Neural cell (in vitro differentiated cells): Measurements from ENCODE around the gene SLC25A24. TPM values are rescaled to one million over a fixed set of nuclear protein-coding genes. Genes with fewer than 3 reads are reported as not detected.

Source experiments
- H2AFZ ChIP-seq: fragments of 200-600, 300-800 bp; sonication (generic), shearing (Covaris generic); 2 replicates; pipeline ENCODE4 v1.6.0; 2014; ENCODE audit warnings: low read depth, mild to moderate bottlenecking, antibody characterized with exemption, low read length, moderate library complexity
- H3F3A ChIP-seq: fragments of 200-600 bp; shearing (Covaris generic); 2 replicates; pipeline ENCODE4 v1.6.1; 2016; ENCODE audit warnings: mild to moderate bottlenecking, moderate library complexity, mixed read lengths, antibody characterized with exemption, low read length; ENCODE audit not compliant: insufficient read depth, poor library complexity, severe bottlenecking
- H3K27ac ChIP-seq: fragments of 200-600, 300-800 bp; sonication (generic), shearing (Covaris generic); 2 replicates; pipeline ENCODE4 v1.5.1; 2014; ENCODE audit warnings: mild to moderate bottlenecking, low read length, moderate library complexity
- H3K27me3 ChIP-seq: fragments of 300-800, 200-600 bp; sonication (generic), shearing (Covaris generic); 2 replicates; pipeline ENCODE4 v1.6.0; 2014; ENCODE audit warnings: mild to moderate bottlenecking, low read depth, low read length, moderate library complexity; ENCODE audit not compliant: insufficient read depth
- H3K36me3 ChIP-seq: fragments of 300-800, 200-600 bp; sonication (generic), shearing (Covaris generic); 2 replicates; pipeline ENCODE4 v1.5.1; 2014; ENCODE audit warnings: mild to moderate bottlenecking, antibody characterized with exemption, low read length, moderate library complexity; ENCODE audit not compliant: insufficient read depth
- H3K4me2 ChIP-seq: fragments of 300-800, 200-600 bp; sonication (generic), shearing (Covaris generic); 2 replicates; pipeline ENCODE4 v1.6.0; 2014; ENCODE audit warnings: mild to moderate bottlenecking, low read length
- H3K4me3 ChIP-seq: fragments of 300-800, 200-600 bp; sonication (generic), shearing (Covaris generic); 2 replicates; pipeline ENCODE4 v1.5.1; 2014; ENCODE audit warnings: mild to moderate bottlenecking, low read length, moderate library complexity
- H3K79me2 ChIP-seq: fragments of 200-600 bp; shearing (Covaris generic); replicated peaks from 2 replicates; pipeline ENCODE4 v1.6.0; 2014; ENCODE audit warnings: mild to moderate bottlenecking, low read length, moderate library complexity; ENCODE audit not compliant: insufficient read depth
- H3K9ac ChIP-seq: fragments of 300-800, 200-600 bp; sonication (generic), shearing (Covaris generic); 2 replicates; pipeline ENCODE4 v1.6.1; 2016; ENCODE audit warnings: mild to moderate bottlenecking, low read length, mixed read lengths
- H3K9me2 ChIP-seq: fragments of 200-600 bp; shearing (Covaris generic); 2 replicates; pipeline ENCODE4 v1.6.1; 2016; ENCODE audit warnings: mild to moderate bottlenecking, low read length, mixed read lengths; ENCODE audit not compliant: insufficient read depth
- H3K9me3 ChIP-seq: fragments of 200-600, 300-800 bp; sonication (generic), shearing (Covaris generic); 2 replicates; pipeline ENCODE4 v1.6.1; 2016; ENCODE audit warnings: mild to moderate bottlenecking, mixed run types, low read length, moderate library complexity, mixed read lengths
- H4K20me1 ChIP-seq: fragments of 200-600 bp; shearing (Covaris generic); 2 replicates; pipeline ENCODE4 v1.6.1; 2016; ENCODE audit warnings: mild to moderate bottlenecking, mixed run types; ENCODE audit not compliant: insufficient read depth
- CTCF ChIP-seq: fragments of 450-650 bp; IDR thresholded peaks from 2 replicates; pipeline ENCODE4 v1.5.1; 2014; ENCODE audit warnings: antibody characterized with exemption, mild to moderate bottlenecking, moderate library complexity; ENCODE audit not compliant: poor library complexity, severe bottlenecking
- EZH2 ChIP-seq: fragments of 200-600, 300-800 bp; shearing (Covaris generic), sonication (generic); IDR thresholded peaks from 2 replicates; pipeline ENCODE4 v1.6.1; 2014; ENCODE audit warnings: antibody characterized with exemption, low read length, borderline replicate concordance, mild to moderate bottlenecking; ENCODE audit not compliant: insufficient read depth, poor library complexity, severe bottlenecking
- MXI1 ChIP-seq: fragments of 450-650 bp; conservative IDR thresholded peaks from 2 replicates; pipeline ENCODE4 v1.6.1; 2014; ENCODE audit warnings: antibody characterized with exemption, mild to moderate bottlenecking; ENCODE audit not compliant: poor library complexity, severe bottlenecking
- POLR2AphosphoS5 ChIP-seq: IDR thresholded peaks from 2 replicates; pipeline ENCODE4 v1.6.1; 2012
- RAD21 ChIP-seq: fragments of 450-650 bp; conservative IDR thresholded peaks from 2 replicates; pipeline ENCODE4 v1.6.1; 2014; ENCODE audit warnings: antibody characterized with exemption, mild to moderate bottlenecking, moderate library complexity
- REST ChIP-seq: IDR thresholded peaks from 2 replicates; pipeline ENCODE4 v1.6.1; 2012; ENCODE audit warnings: borderline replicate concordance
- SMC3 ChIP-seq: fragments of 450-650 bp; conservative IDR thresholded peaks from 2 replicates; pipeline ENCODE4 v1.6.1; 2014; ENCODE audit warnings: antibody characterized with exemption, mild to moderate bottlenecking, moderate library complexity; ENCODE audit not compliant: poor library complexity
- TAF1 ChIP-seq: IDR thresholded peaks from 2 replicates; pipeline ENCODE4 v1.6.1; 2012; ENCODE audit warnings: low read depth
- polyA plus RNA-seq: library from polyadenylated mRNA; depleted of rRNA; stranded (reverse); fragments of >200 nt; gene quantifications from 2 replicates; pipeline ENCODE4 v1.2.3, GENCODE V29; 2014

Gene SLC25A24
- polyA plus RNA-seq, 1 donor from 2014 or later = 25.5 TPM

- Histone ChIP-seq H3K36me3 (no peaks in the 10 kb centered on the region), H3K27ac (no peak overlapping the region), H3K4me2 (no peak overlapping the region)
Observed at GRCh38 chr1:108100148-108100547, 100.0 kb downstream of the SLC25A24 start.

GRCh38 chr1:108097018-108097417 is 103.1 kb downstream of the SLC25A24 start:
- no peaks in the 10 kb centered on the region for H3K9me2 ChIP-seq

More at GRCh38 chr1:108100148-108100547, 100.0 kb downstream of the SLC25A24 start:
- Histone ChIP-seq H3K9ac (no peak overlapping the region), H3K9me3 (no peaks in the 10 kb centered on the region), H3K27me3 (no peaks in the 10 kb centered on the region), H3K79me2 (no peaks in the 10 kb centered on the region), H3K9me2 (no peaks in the 10 kb centered on the region), H3K4me3 (no peak overlapping the region), H3F3A (no peaks in the 10 kb centered on the region), H4K20me1 (no peaks in the 10 kb centered on the region), H2AFZ (no peak overlapping the region)
- no peak for TF ChIP-seq RAD21
- TF ChIP-seq EZH2 = no peak
- no peak for TF ChIP-seq TAF1
- no peak for TF ChIP-seq POLR2AphosphoS5
- TF ChIP-seq SMC3 = no peak
- no peak for TF ChIP-seq CTCF

More at GRCh38 chr1:108097018-108097417, 103.1 kb downstream of the SLC25A24 start:
- Histone ChIP-seq H3K4me2 (no peak overlapping the region), H3K36me3 (no peaks in the 10 kb centered on the region), H3K4me3 (no peak overlapping the region), H2AFZ (no peak overlapping the region), H3K79me2 (no peaks in the 10 kb centered on the region), H3F3A (no peaks in the 10 kb centered on the region), H3K27me3 (no peaks in the 10 kb centered on the region), H3K9ac (no peak overlapping the region), H3K27ac (no peak overlapping the region), H4K20me1 (no peaks in the 10 kb centered on the region), H3K9me3 (no peaks in the 10 kb centered on the region)
- TF ChIP-seq RAD21 (no peak), CTCF (no peak), MXI1 (no peak), REST (no peak)
